HG02870 (cell line): Measurements from ENCODE around the gene FGF9.

Source experiments
- ATAC-seq: cut with Tn5 transposase; IDR thresholded peaks from one replicate; pipeline ENCODE4 v1.9.1; 2021; ENCODE audit warnings: mild to moderate bottlenecking, moderate library complexity; ENCODE audit not compliant: unreplicated experiment

FGF9 gene

GRCh38 chr13:21703846-21704245 lies 33.0 kb downstream of the FGF9 start:
- ATAC-seq = no peak

GRCh38 chr13:21707586-21707985 lies 36.7 kb downstream of the FGF9 start:
- no peak for ATAC-seq

- no peak for ATAC-seq
Observed at GRCh38 chr13:21709697-21710096, 38.8 kb downstream of the FGF9 start.

GRCh38 chr13:21710163-21710562 lies 39.3 kb downstream of the FGF9 start:
- ATAC-seq = no peak

GRCh38 chr13:21717817-21718216 lies 46.9 kb downstream of the FGF9 start:
- ATAC-seq = no peak

GRCh38 chr13:21719463-21719862 lies 48.6 kb downstream of the FGF9 start:
- no peak for ATAC-seq

- no peak for ATAC-seq
Observed at GRCh38 chr13:21723807-21724505, 53.1 kb downstream of the FGF9 start.

GRCh38 chr13:21730186-21730880 lies 59.5 kb downstream of the FGF9 start:
- ATAC-seq = no peak

- no peak for ATAC-seq
Observed at GRCh38 chr13:21733475-21734263, 62.8 kb downstream of the FGF9 start.

- ATAC-seq = no peak
Observed at GRCh38 chr13:21734961-21735360, 64.1 kb downstream of the FGF9 start.

GRCh38 chr13:21735701-21736401 lies 65.0 kb downstream of the FGF9 start:
- no peak for ATAC-seq

GRCh38 chr13:21736926-21737325 lies 66.1 kb downstream of the FGF9 start:
- no peak for ATAC-seq

- ATAC-seq = no peak
Observed at GRCh38 chr13:21738630-21739029, 67.8 kb downstream of the FGF9 start.

- ATAC-seq = no peak
Observed at GRCh38 chr13:21739771-21740170, 68.9 kb downstream of the FGF9 start.

GRCh38 chr13:21741396-21741979 lies 70.6 kb downstream of the FGF9 start:
- ATAC-seq = no peak

GRCh38 chr13:21742096-21742495 lies 71.2 kb downstream of the FGF9 start:
- ATAC-seq = no peak

GRCh38 chr13:21744149-21744548 lies 73.3 kb downstream of the FGF9 start:
- no peak for ATAC-seq

GRCh38 chr13:21745307-21745706 lies 74.4 kb downstream of the FGF9 start:
- no peak for ATAC-seq

GRCh38 chr13:21747456-21747855 lies 76.6 kb downstream of the FGF9 start:
- no peak for ATAC-seq

GRCh38 chr13:21748166-21748565 lies 77.3 kb downstream of the FGF9 start:
- no peak for ATAC-seq

GRCh38 chr13:21749410-21749809 lies 78.5 kb downstream of the FGF9 start:
- ATAC-seq = no peak
